Central memory CD8-positive, alpha-beta T cell (primary cell): Measurements from ENCODE around the gene IL1RAP.
A peak's percentile ranks its signal among the peaks of the same experiment; 100 is the strongest.
"Not testable (repeated sequence)": the region's sequence is repeated elsewhere in the genome, so short reads cannot be mapped to it uniquely, and the experiment has no call there.

Experiments used
- ATAC-seq: fragments of 150-1000 bp; cut with Tn5 transposase; replicated peaks from 2 replicates; pipeline ENCODE4 v1.10.0; 2022; ENCODE audit warnings: mild to moderate bottlenecking, moderate FRiP score, moderate number of reproducible peaks; ENCODE audit not compliant: poor library complexity, severe bottlenecking; ENCODE audit errors: extremely low read depth
- DNase-seq, 2 donors: peaks; one replicate each; pipeline ENCODE4 v3.0.0; 2021; ENCODE audit warnings: low spot score in 2 of 2
- H3K27ac Mint-ChIP-seq: one replicate; pipeline ENCODE4 v1.8.0; 2022; ENCODE audit warnings: low read depth, mild to moderate bottlenecking, moderate library complexity, mixed read lengths
- H3K27me3 Mint-ChIP-seq: one replicate; pipeline ENCODE4 v1.8.0; 2022; ENCODE audit warnings: mixed read lengths
- H3K36me3 Mint-ChIP-seq: one replicate; pipeline ENCODE4 v1.8.0; 2022; ENCODE audit warnings: mild to moderate bottlenecking, moderate library complexity, mixed read lengths; ENCODE audit not compliant: insufficient read depth
- H3K4me1 Mint-ChIP-seq: one replicate; pipeline ENCODE4 v1.8.0; 2022; ENCODE audit warnings: mixed read lengths
- H3K4me3 Mint-ChIP-seq: one replicate; pipeline ENCODE4 v1.8.0; 2022; ENCODE audit warnings: mild to moderate bottlenecking, moderate library complexity, mixed read lengths
- H3K9me3 Mint-ChIP-seq: one replicate; pipeline ENCODE4 v1.8.0; 2022; ENCODE audit warnings: mixed read lengths

The IL1RAP gene

GRCh38 chr3:190517687-190518086, 3.8 kb downstream of the IL1RAP start:
- Mint-ChIP-seq H3K9me3 (no peaks in the 10 kb centered on the region), H3K4me1 (peaks cover 26% of the 10 kb centered on the region), H3K36me3 (peaks cover 10% of the 10 kb centered on the region), H3K27ac (no peak overlapping the region), H3K27me3 (no peaks in the 10 kb centered on the region), H3K4me3 (no peak overlapping the region)
- no peak for ATAC-seq
- DNase-seq: no peak

GRCh38 chr3:190518531-190518930, 4.6 kb downstream of the IL1RAP start:
- H3K4me3 Mint-ChIP-seq, H3K27me3 Mint-ChIP-seq, H3K9me3 Mint-ChIP-seq, H3K36me3 Mint-ChIP-seq, ATAC-seq, DNase-seq, H3K27ac Mint-ChIP-seq: not testable (repeated sequence)
- H3K4me1 Mint-ChIP-seq: peaks cover 17% of the 10 kb centered on the region

GRCh38 chr3:190519886-190520285, 6.0 kb downstream of the IL1RAP start:
- DNase-seq (no peak), ATAC-seq (no peak)
- Mint-ChIP-seq H3K27me3 (no peaks in the 10 kb centered on the region), H3K4me1 (peaks cover 21% of the 10 kb centered on the region), H3K27ac (no peak overlapping the region), H3K4me3 (no peak overlapping the region), H3K9me3 (no peaks in the 10 kb centered on the region), H3K36me3 (no peaks in the 10 kb centered on the region)

- Mint-ChIP-seq H3K36me3 (peaks cover 4% of the 10 kb centered on the region), H3K27me3 (no peaks in the 10 kb centered on the region), H3K27ac (no peak overlapping the region), H3K4me1 (peaks cover 12% of the 10 kb centered on the region), H3K4me3 (no peak overlapping the region), H3K9me3 (no peaks in the 10 kb centered on the region)
- no peak for ATAC-seq
- DNase-seq: no peak
Observed at GRCh38 chr3:190521998-190522397, 8.1 kb downstream of the IL1RAP start.

- no peak overlapping the region for H3K4me3 Mint-ChIP-seq
- DNase-seq (no peak), ATAC-seq (no peak)
- peaks cover 12% of the 10 kb centered on the region for H3K4me1 Mint-ChIP-seq
- no peaks in the 10 kb centered on the region for H3K27me3 Mint-ChIP-seq
- peaks cover 4% of the 10 kb centered on the region for H3K36me3 Mint-ChIP-seq
- H3K27ac Mint-ChIP-seq: no peak overlapping the region
- no peaks in the 10 kb centered on the region for H3K9me3 Mint-ChIP-seq
Observed at GRCh38 chr3:190522621-190523222, 8.8 kb downstream of the IL1RAP start.

- H3K9me3 Mint-ChIP-seq: no peaks in the 10 kb centered on the region
- no peak for ATAC-seq
Observed at GRCh38 chr3:190524942-190525341, 11.1 kb downstream of the IL1RAP start.

GRCh38 chr3:190525634-190526033, 11.7 kb downstream of the IL1RAP start:
- no peak overlapping the region for H3K4me3 Mint-ChIP-seq
- H3K27me3 Mint-ChIP-seq: no peaks in the 10 kb centered on the region
- ATAC-seq (no peak), DNase-seq (no peak)
- peaks cover 12% of the 10 kb centered on the region for H3K4me1 Mint-ChIP-seq
- H3K9me3 Mint-ChIP-seq: no peaks in the 10 kb centered on the region
- no peak overlapping the region for H3K27ac Mint-ChIP-seq
- H3K36me3 Mint-ChIP-seq: peaks cover 5% of the 10 kb centered on the region

More at GRCh38 chr3:190524942-190525341, 11.1 kb downstream of the IL1RAP start:
- Mint-ChIP-seq H3K36me3 (peaks cover 5% of the 10 kb centered on the region), H3K4me1 (peaks cover 12% of the 10 kb centered on the region), H3K27ac (no peak overlapping the region), H3K4me3 (no peak overlapping the region), H3K27me3 (no peaks in the 10 kb centered on the region)
- no peak for DNase-seq

- no peaks in the 10 kb centered on the region for H3K9me3 Mint-ChIP-seq
- no peaks in the 10 kb centered on the region for H3K27me3 Mint-ChIP-seq
Observed at GRCh38 chr3:190526787-190527762, 13.2 kb downstream of the IL1RAP start.

GRCh38 chr3:190528706-190529105, 14.8 kb downstream of the IL1RAP start:
- Mint-ChIP-seq H3K4me3 (no peak overlapping the region), H3K4me1 (peaks cover 23% of the 10 kb centered on the region), H3K36me3 (peaks cover 5% of the 10 kb centered on the region), H3K27ac (peak overlapping the region; percentile 0), H3K9me3 (no peaks in the 10 kb centered on the region), H3K27me3 (no peaks in the 10 kb centered on the region)
- DNase-seq (no peak), ATAC-seq (no peak)

More at GRCh38 chr3:190526787-190527762, 13.2 kb downstream of the IL1RAP start:
- Mint-ChIP-seq H3K4me1 (peaks cover 23% of the 10 kb centered on the region), H3K4me3 (no peak overlapping the region), H3K36me3 (peaks cover 5% of the 10 kb centered on the region), H3K27ac (no peak overlapping the region)
- no peak for DNase-seq
- no peak for ATAC-seq

GRCh38 chr3:190531406-190531805, 17.5 kb downstream of the IL1RAP start:
- H3K9me3 Mint-ChIP-seq: no peaks in the 10 kb centered on the region
- H3K27me3 Mint-ChIP-seq: no peaks in the 10 kb centered on the region
- H3K4me1 Mint-ChIP-seq: peaks cover 30% of the 10 kb centered on the region
- no peak overlapping the region for H3K4me3 Mint-ChIP-seq
- no peak overlapping the region for H3K27ac Mint-ChIP-seq
- H3K36me3 Mint-ChIP-seq: peaks cover 5% of the 10 kb centered on the region
- DNase-seq: no peak
- ATAC-seq: no peak

GRCh38 chr3:190532731-190533203, 18.9 kb downstream of the IL1RAP start:
- Mint-ChIP-seq H3K27ac (no peak overlapping the region), H3K27me3 (no peaks in the 10 kb centered on the region), H3K9me3 (no peaks in the 10 kb centered on the region), H3K4me3 (no peak overlapping the region), H3K4me1 (peaks cover 32% of the 10 kb centered on the region), H3K36me3 (peaks cover 1% of the 10 kb centered on the region)
- ATAC-seq (no peak), DNase-seq (no peak)

- no peak for ATAC-seq
- no peak overlapping the region for H3K4me3 Mint-ChIP-seq
- no peaks in the 10 kb centered on the region for H3K9me3 Mint-ChIP-seq
- peaks cover under 1% of the 10 kb centered on the region for H3K36me3 Mint-ChIP-seq
- H3K4me1 Mint-ChIP-seq: peaks cover 39% of the 10 kb centered on the region
- no peaks in the 10 kb centered on the region for H3K27me3 Mint-ChIP-seq
- H3K27ac Mint-ChIP-seq: no peak overlapping the region
- DNase-seq: no peak
Observed at GRCh38 chr3:190533511-190534281, 19.8 kb downstream of the IL1RAP start.
